Tibial nerve (tissue), 4 donors: ENCODE measurements around the gene LMF1. TPM values are rescaled to one million over a fixed set of nuclear protein-coding genes. Genes with fewer than 3 reads are reported as not detected.

ENCODE experiments used
- DNase-seq, 2 donors: peaks; one replicate each; pipeline ENCODE4 v3.0.0-alpha.2; 2019; ENCODE audit warnings: low spot score in 2 of 2
- H3K27ac ChIP-seq, 4 donors: fragments of 200-600 bp; sonication (generic) in 3 of 4; one replicate each; pipeline ENCODE4 v1.5.1; 2017 to 2019; ENCODE audit warnings: mild to moderate bottlenecking in 1 of 4
- H3K27me3 ChIP-seq, 2 donors: fragments of 200-600 bp; sonication (generic) in 1 of 2; one replicate each; pipeline versions ENCODE4 v1.5.1 to v1.6.0; 2017 to 2019
- H3K36me3 ChIP-seq, 3 donors: fragments of 200-600 bp; sonication (generic); one replicate each; pipeline ENCODE4 v1.5.1; 2018 to 2019
- H3K4me1 ChIP-seq, 4 donors: fragments of 200-600 bp; sonication (generic) in 3 of 4; one replicate each; pipeline ENCODE4 v1.5.1; 2017 to 2019
- H3K4me3 ChIP-seq, 4 donors: fragments of 200-600 bp; sonication (generic) in 3 of 4; one replicate each; pipeline ENCODE4 v1.5.1; 2017 to 2019; ENCODE audit warnings: mild to moderate bottlenecking in 1 of 4, moderate library complexity in 1 of 4
- H3K9me3 ChIP-seq, 4 donors: fragments of 200-600 bp; sonication (generic) in 3 of 4; one replicate each; pipeline ENCODE4 v1.5.1; 2017 to 2019
- EP300 ChIP-seq, 2 donors: sonication (generic); formaldehyde crosslinking; IDR thresholded peaks; one replicate each; pipeline ENCODE4 v1.6.1; 2017; ENCODE audit warnings: antibody characterized with exemption in 2 of 2, mild to moderate bottlenecking in 1 of 2
- POLR2A ChIP-seq, 2 donors: fragments of 450-650 bp; IDR thresholded peaks; one replicate each; pipeline ENCODE4 v1.6.1; 2017; ENCODE audit warnings: antibody characterized with exemption in 2 of 2, mild to moderate bottlenecking in 2 of 2, moderate library complexity in 2 of 2
- WGBS, 2 donors: methylation state at CpG; one replicate each; pipeline ENCODE4 v1.1.5; 2018; 5-methylcytosine and 5-hydroxymethylcytosine counted together
- total RNA-seq, 4 donors: library from RNA; depleted of rRNA; stranded (reverse); fragments of >200 nt; gene quantifications; one replicate each; pipeline ENCODE4 v1.1.0, GENCODE V29; 2016
- TF ChIP-seq, protein P1 (sequence below), 5 experiments: fragments of 200-600 bp in 3 of 5; fragments of 450-650 bp in 2 of 5; sonication (generic) in 3 of 5; IDR thresholded peaks; one replicate each; pipeline ENCODE4 v1.5.1; 2016 to 2019; ENCODE audit warnings: antibody characterized with exemption in 5 of 5, mild to moderate bottlenecking in 3 of 5, moderate library complexity in 2 of 5

LMF1 gene
- total RNA-seq, 4 donors from 2014 or later, result 24.5 to 58.5 (median 31.8) TPM

DNA sequence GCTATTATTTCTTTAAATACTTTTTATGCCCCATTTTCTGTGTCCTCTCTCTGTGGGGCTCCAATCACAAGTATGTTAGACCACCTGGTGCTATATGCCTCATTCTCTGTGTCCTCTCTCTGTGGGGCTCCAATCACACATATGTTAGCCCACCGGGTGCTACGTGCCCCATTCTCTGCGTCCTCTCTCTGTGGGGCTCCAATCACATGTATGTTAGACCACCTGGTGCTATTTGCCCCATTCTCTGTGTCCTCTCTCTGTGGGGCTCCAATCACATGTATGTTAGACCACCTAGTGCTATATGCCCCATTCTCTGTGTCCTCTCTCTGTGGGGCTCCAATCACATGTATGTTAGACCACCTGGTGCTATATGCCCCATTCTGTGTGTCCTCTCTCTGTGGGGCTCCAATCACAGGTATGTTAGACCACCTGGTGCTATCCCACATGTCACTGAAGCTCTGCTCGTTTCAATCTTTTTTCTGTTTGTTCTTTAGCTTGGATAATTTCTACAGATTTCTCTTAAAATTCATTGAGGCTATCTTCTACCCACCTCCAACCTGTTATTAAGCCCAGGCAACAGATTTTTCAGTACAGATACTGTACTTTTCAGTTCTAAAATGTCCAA lies 28.2 kb downstream of the LMF1 start:
- no peak for DNase-seq
- H3K9me3 ChIP-seq, result peaks cover 0 to 26% (median 0%) of the 10 kb centered on the region in 4 donors
- no peak overlapping the region for H3K4me3 ChIP-seq
- H3K27ac ChIP-seq, result no peak overlapping the region
- TF ChIP-seq POLR2A (IDR thresholded peaks at IDR 0.05) (no peak), EP300 (IDR thresholded peaks at IDR 0.05) (no peak)
- TF ChIP-seq, protein P1, sequence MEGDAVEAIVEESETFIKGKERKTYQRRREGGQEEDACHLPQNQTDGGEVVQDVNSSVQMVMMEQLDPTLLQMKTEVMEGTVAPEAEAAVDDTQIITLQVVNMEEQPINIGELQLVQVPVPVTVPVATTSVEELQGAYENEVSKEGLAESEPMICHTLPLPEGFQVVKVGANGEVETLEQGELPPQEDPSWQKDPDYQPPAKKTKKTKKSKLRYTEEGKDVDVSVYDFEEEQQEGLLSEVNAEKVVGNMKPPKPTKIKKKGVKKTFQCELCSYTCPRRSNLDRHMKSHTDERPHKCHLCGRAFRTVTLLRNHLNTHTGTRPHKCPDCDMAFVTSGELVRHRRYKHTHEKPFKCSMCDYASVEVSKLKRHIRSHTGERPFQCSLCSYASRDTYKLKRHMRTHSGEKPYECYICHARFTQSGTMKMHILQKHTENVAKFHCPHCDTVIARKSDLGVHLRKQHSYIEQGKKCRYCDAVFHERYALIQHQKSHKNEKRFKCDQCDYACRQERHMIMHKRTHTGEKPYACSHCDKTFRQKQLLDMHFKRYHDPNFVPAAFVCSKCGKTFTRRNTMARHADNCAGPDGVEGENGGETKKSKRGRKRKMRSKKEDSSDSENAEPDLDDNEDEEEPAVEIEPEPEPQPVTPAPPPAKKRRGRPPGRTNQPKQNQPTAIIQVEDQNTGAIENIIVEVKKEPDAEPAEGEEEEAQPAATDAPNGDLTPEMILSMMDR (IDR thresholded peaks at IDR 0.05), result no peak
- peaks cover 0 to 84% (median 0%) of the 10 kb centered on the region in 3 donors for H3K36me3 ChIP-seq
- H3K27me3 ChIP-seq, result no peaks in the 10 kb centered on the region
- WGBS, 2 donors, result 94 to 99% methylated on average over 4 of the region's 4 CpGs
- H3K4me1 ChIP-seq, result no peaks in the 10 kb centered on the region

DNA sequence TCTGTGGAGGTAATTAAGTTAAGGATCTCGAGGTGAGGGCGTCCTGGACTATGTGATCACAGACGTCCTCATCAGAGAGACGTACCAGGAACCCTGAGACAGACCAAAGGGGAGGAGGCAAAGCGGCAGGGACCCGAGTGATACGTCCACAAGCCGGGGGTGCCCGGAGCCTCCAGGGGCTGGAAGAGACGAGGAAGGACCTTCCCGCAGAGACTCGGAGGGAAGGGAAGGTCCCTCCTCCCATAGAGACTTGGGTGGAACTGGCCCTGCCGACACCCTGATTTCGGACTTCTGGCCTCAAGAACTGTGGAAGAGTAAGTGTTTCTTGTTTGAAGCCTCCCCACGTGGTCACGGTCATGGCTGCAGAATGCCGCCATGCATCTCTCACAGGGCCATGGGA lies 30.8 kb downstream of the LMF1 start:
- TF ChIP-seq, protein P1 (IDR thresholded peaks at IDR 0.05), result no peak
- TF ChIP-seq EP300 (IDR thresholded peaks at IDR 0.05) (no peak), POLR2A (IDR thresholded peaks at IDR 0.05) (no peak)
- WGBS, 2 donors, result 93 to 95% methylated on average over 17 of the region's 17 CpGs
- no peak overlapping the region for H3K4me3 ChIP-seq
- H3K9me3 ChIP-seq, result peaks cover 0 to 26% (median 0%) of the 10 kb centered on the region in 4 donors
- no peaks in the 10 kb centered on the region for H3K27me3 ChIP-seq
- no peak overlapping the region for H3K27ac ChIP-seq
- no peak for DNase-seq
- no peaks in the 10 kb centered on the region for H3K4me1 ChIP-seq
- H3K36me3 ChIP-seq, result peaks cover 0 to 72% (median 0%) of the 10 kb centered on the region in 3 donors

DNA sequence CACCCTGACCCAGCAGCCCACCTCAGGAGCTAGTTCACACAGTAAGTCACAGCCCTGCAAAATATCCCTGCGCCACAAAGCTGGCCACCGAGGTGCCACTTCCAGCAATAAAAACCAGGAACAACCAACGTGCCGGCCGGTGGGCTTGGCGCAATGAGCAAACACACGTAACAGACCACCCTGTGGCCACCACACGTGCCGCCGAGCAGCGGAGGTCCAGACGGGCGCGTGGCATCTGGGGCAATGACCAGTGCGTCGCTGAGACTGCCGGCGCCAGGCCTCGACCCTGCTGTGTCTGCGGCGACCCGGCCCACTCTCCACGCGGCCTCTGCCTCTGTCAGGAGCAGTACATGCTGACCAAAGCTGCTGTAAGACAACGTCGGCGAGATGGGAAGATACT lies 31.5 kb downstream of the LMF1 start:
- WGBS, 2 donors, result 96 to 97% methylated on average over 14 to 27 of the region's 27 CpGs
- no peak for DNase-seq
- H3K4me3 ChIP-seq, result no peak overlapping the region
- no peak overlapping the region for H3K27ac ChIP-seq
- H3K27me3 ChIP-seq, result no peaks in the 10 kb centered on the region
- H3K9me3 ChIP-seq, result peaks cover 0 to 26% (median 0%) of the 10 kb centered on the region in 4 donors
- TF ChIP-seq, protein P1 (IDR thresholded peaks at IDR 0.05), result no peak
- no peak for TF ChIP-seq EP300 (IDR thresholded peaks at IDR 0.05)
- TF ChIP-seq POLR2A (IDR thresholded peaks at IDR 0.05), result no peak
- H3K36me3 ChIP-seq, result peaks cover 0 to 72% (median 0%) of the 10 kb centered on the region in 3 donors
- no peaks in the 10 kb centered on the region for H3K4me1 ChIP-seq

DNA sequence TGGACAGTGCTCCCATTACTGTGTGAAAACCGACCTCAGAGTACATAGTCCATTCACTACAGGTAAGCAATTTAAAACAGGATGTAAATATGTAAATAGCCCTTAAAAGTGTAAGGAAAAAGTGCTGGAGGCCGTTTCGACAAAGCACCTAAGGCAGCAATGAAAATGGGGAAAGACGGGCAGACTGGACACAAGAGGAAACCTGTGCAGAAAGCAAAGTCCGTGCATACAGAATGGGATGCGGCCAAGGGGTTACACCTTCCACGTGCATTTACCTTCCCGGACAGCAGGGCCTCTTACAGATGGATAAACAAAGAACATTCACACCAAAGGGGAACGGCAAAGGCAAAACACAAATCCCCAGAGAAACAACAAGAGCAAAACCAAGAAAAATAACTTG lies 32.0 kb downstream of the LMF1 start:
- no peak for DNase-seq
- Histone ChIP-seq H3K36me3 (peaks cover 0 to 72% (median 4%) of the 10 kb centered on the region in 3 donors), H3K4me1 (no peaks in the 10 kb centered on the region), H3K9me3 (peaks cover 0 to 26% (median 0%) of the 10 kb centered on the region in 4 donors), H3K27me3 (no peaks in the 10 kb centered on the region), H3K4me3 (no peak overlapping the region), H3K27ac (no peak overlapping the region)
- no peak for TF ChIP-seq EP300 (IDR thresholded peaks at IDR 0.05)
- TF ChIP-seq, protein P1 (IDR thresholded peaks at IDR 0.05), result no peak
- no peak for TF ChIP-seq POLR2A (IDR thresholded peaks at IDR 0.05)
- WGBS, 2 donors, result 81 to 83% methylated on average over 9 of the region's 9 CpGs

DNA sequence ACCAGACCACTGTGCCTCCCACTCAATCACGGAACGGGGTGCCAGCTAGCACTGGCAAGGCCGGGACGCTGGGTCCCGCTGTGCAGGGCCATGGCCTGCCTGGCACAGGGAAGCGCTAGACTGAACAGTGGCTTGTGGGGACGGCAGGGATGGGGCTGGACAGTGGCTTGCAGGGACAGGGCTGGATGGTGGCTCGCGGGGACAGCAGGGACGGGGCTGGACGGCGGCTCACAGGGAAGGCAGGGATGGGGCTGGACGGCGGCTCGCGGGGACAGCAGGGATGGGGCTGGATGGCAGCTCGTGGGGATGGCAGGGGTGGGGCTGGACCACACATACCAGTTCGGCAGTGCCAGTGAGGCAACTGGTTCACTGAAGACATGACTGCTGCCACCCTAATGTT lies 32.6 kb downstream of the LMF1 start:
- H3K27me3 ChIP-seq, result no peaks in the 10 kb centered on the region
- WGBS, 2 donors, result 90 to 91% methylated on average over 18 of the region's 18 CpGs
- H3K9me3 ChIP-seq, result peaks cover 0 to 26% (median 0%) of the 10 kb centered on the region in 4 donors
- peaks cover 0 to 76% (median 4%) of the 10 kb centered on the region in 3 donors for H3K36me3 ChIP-seq
- no peak overlapping the region for H3K4me3 ChIP-seq
- H3K4me1 ChIP-seq, result no peaks in the 10 kb centered on the region
- no peak overlapping the region for H3K27ac ChIP-seq
- no peak for TF ChIP-seq POLR2A (IDR thresholded peaks at IDR 0.05)
- TF ChIP-seq, protein P1 (IDR thresholded peaks at IDR 0.05), result no peak
- TF ChIP-seq EP300 (IDR thresholded peaks at IDR 0.05), result no peak
- no peak for DNase-seq
